GM19452 (cell line): ENCODE measurements around the gene FBXW12.

ENCODE experiments used
- ATAC-seq: cut with Tn5 transposase; IDR thresholded peaks from one replicate; pipeline ENCODE4 v1.9.1; 2021; ENCODE audit not compliant: unreplicated experiment

FBXW12 gene

GRCh38 chr3:48420561-48420960, 48.5 kb downstream of the FBXW12 start:
- no peak for ATAC-seq

GRCh38 chr3:48422272-48422671, 50.3 kb downstream of the FBXW12 start:
- no peak for ATAC-seq

- no peak for ATAC-seq
Measured at GRCh38 chr3:48422681-48423080, 50.7 kb downstream of the FBXW12 start.

- ATAC-seq = no peak
Measured at GRCh38 chr3:48423241-48423882, 51.3 kb downstream of the FBXW12 start.

- ATAC-seq = no peak
Measured at GRCh38 chr3:48423883-48424695, 52.1 kb downstream of the FBXW12 start.

GRCh38 chr3:48425281-48425812, 53.3 kb downstream of the FBXW12 start:
- no peak for ATAC-seq

GRCh38 chr3:48426401-48426909, 54.4 kb downstream of the FBXW12 start:
- no peak for ATAC-seq

- ATAC-seq = no peak
Measured at GRCh38 chr3:48426944-48427629, 55.1 kb downstream of the FBXW12 start.

- no peak for ATAC-seq
Measured at GRCh38 chr3:48427630-48427962, 55.6 kb downstream of the FBXW12 start.

- ATAC-seq = no peak
Measured at GRCh38 chr3:48428088-48428571, 56.1 kb downstream of the FBXW12 start.

GRCh38 chr3:48428572-48429316, 56.7 kb downstream of the FBXW12 start:
- ATAC-seq = no peak

GRCh38 chr3:48429317-48429959, 57.4 kb downstream of the FBXW12 start:
- ATAC-seq = no peak

- ATAC-seq = no peak
Measured at GRCh38 chr3:48429960-48430707, 58.1 kb downstream of the FBXW12 start, which contains the start of gene PLXNB1. Gene PLXNB1 (minus strand): TSS chr3:48430086. CDS start chr3:48424611, 5,475 bp downstream.

GRCh38 chr3:48430708-48431101, 58.7 kb downstream of the FBXW12 start:
- no peak for ATAC-seq

- ATAC-seq = no peak
Measured at GRCh38 chr3:48431224-48432029, 59.4 kb downstream of the FBXW12 start.

- no peak for ATAC-seq
Measured at GRCh38 chr3:48432411-48433371, 60.7 kb downstream of the FBXW12 start.

GRCh38 chr3:48433472-48434118, 61.6 kb downstream of the FBXW12 start:
- ATAC-seq = no peak
